GM12864 (cell line): ENCODE data around the gene RPL35.

Source experiments
- DNase-seq: peaks from one replicate; pipeline ENCODE4 v3.0.0-alpha.2; 2011; ENCODE audit warnings: low read depth
- H3K4me3 ChIP-seq: 2 replicates; pipeline ENCODE4 v1.5.1; 2011; ENCODE audit warnings: mild to moderate bottlenecking, low read depth, low read length, control low read depth
- CTCF ChIP-seq: IDR thresholded peaks from 2 replicates; pipeline ENCODE4 v1.5.1; 2011; ENCODE audit warnings: low read depth, mild to moderate bottlenecking, moderate library complexity, low read length, control low read depth, inconsistent platforms; ENCODE audit errors: missing control alignments

RPL35 gene

GRCh38 chr9:124894035-124894740, 32.4 kb upstream of the RPL35 start:
- H3K4me3 ChIP-seq, result no peak overlapping the region
- no peak for TF ChIP-seq CTCF
- no peak for DNase-seq

DNA sequence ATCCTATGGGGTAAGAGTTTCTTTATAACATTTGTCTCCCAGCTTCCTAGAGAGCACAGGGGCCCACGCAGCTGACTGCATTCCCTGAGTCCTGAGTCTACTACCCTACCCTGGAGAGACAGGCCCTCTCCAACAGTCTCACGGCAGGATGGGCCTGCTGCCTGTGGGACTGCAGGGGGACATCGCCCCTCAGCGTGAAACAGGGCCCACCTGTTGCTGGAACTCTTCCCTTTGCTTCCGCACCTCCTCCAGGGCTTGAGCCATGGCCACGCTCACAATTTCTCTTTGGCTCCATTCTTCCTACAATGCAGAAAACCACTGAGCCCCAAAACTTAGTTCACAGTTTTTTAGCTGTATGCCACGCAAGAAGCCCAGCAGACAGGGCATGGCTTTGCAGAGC, 28.4 kb upstream of the RPL35 start:
- H3K4me3 ChIP-seq, result no peak overlapping the region
- TF ChIP-seq CTCF, result no peak

GRCh38 chr9:124889006-124889405, 27.2 kb upstream of the RPL35 start:
- DNase-seq, result no peak
- no peak for TF ChIP-seq CTCF
- no peak overlapping the region for H3K4me3 ChIP-seq

More for the DNA sequence above, 28.4 kb upstream of the RPL35 start:
- no peak for DNase-seq

- TF ChIP-seq CTCF, result no peak
- no peak for DNase-seq
- H3K4me3 ChIP-seq, result no peak overlapping the region
These were observed 26.1 kb upstream of the RPL35 start for GRCh38 chr9:124887832-124888231.

DNA sequence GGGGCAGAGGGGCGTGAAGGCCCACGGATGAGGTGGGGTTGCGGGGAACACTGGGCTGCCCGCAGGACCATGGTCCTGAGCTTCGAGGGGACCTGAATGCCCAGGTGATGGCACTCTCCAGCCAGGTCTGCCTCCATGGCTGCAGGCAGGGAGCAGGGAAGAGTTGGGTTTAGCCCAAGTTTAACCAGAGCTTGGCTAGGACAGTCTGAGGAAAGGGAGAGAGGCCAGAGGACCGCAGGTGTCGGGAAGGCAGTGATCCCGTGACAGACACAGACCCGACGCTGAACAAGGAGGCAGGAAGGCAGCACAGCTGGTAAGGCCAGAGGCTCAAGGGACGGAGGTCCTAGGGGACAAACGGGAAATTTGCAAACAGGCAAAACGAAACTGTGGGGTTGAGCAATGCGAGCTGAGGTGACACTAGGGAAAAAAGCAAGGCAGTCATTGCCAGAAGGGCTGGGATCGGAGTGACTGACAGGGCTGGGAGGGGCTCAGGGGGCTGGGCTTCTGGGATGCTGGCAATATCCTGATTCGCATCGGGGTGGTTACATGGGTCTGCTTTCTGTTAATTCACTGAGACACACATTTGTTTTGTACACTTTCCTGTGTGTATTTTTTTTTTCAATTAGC, 25.2 kb upstream of the RPL35 start:
- no peak for TF ChIP-seq CTCF
- no peak overlapping the region for H3K4me3 ChIP-seq
- no peak for DNase-seq

GRCh38 chr9:124886461-124886860, 24.7 kb upstream of the RPL35 start:
- TF ChIP-seq CTCF, result no peak
- DNase-seq, result no peak

GRCh38 chr9:124885551-124885950, 23.8 kb upstream of the RPL35 start:
- no peak for TF ChIP-seq CTCF
- no peak for DNase-seq
- no peak overlapping the region for H3K4me3 ChIP-seq

More at GRCh38 chr9:124886461-124886860, 24.7 kb upstream of the RPL35 start:
- no peak overlapping the region for H3K4me3 ChIP-seq
